LNCAP (cell line): ENCODE results near the gene KCNA2.

Source experiments
- TF ChIP-seq, protein P1 (sequence below): fragments of 450-650 bp; IDR thresholded peaks from 2 replicates; pipeline ENCODE4 v1.5.1; 2017; ENCODE audit warnings: mild to moderate bottlenecking

KCNA2 gene

DNA sequence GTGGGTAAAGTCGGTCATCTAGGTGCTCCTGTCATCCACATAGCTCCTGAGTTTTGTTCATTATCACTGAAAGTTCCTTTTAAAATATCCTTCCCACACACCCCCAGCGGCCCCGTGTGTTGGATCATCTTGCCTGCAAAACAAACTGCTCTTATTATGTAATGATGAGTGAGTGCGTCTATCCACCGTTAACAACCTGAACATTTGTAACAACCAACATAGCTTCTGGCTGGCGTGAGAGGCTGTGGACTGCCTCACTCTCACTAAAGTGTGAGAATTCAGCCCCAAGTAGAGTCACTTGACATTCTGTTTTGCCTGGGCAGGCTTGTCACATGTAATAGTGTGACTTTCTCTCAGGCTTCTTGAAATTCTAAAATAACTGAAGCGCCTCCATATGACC, 14.5 kb upstream of the KCNA2 start:
- TF ChIP-seq, protein P1, sequence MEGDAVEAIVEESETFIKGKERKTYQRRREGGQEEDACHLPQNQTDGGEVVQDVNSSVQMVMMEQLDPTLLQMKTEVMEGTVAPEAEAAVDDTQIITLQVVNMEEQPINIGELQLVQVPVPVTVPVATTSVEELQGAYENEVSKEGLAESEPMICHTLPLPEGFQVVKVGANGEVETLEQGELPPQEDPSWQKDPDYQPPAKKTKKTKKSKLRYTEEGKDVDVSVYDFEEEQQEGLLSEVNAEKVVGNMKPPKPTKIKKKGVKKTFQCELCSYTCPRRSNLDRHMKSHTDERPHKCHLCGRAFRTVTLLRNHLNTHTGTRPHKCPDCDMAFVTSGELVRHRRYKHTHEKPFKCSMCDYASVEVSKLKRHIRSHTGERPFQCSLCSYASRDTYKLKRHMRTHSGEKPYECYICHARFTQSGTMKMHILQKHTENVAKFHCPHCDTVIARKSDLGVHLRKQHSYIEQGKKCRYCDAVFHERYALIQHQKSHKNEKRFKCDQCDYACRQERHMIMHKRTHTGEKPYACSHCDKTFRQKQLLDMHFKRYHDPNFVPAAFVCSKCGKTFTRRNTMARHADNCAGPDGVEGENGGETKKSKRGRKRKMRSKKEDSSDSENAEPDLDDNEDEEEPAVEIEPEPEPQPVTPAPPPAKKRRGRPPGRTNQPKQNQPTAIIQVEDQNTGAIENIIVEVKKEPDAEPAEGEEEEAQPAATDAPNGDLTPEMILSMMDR: no peak

GRCh38 chr1:110620250-110620615, 14.1 kb upstream of the KCNA2 start:
- TF ChIP-seq, protein P1: no peak

- TF ChIP-seq, protein P1: peak; percentile 99
Measured at GRCh38 chr1:110619412-110620249, 13.5 kb upstream of the KCNA2 start.

DNA sequence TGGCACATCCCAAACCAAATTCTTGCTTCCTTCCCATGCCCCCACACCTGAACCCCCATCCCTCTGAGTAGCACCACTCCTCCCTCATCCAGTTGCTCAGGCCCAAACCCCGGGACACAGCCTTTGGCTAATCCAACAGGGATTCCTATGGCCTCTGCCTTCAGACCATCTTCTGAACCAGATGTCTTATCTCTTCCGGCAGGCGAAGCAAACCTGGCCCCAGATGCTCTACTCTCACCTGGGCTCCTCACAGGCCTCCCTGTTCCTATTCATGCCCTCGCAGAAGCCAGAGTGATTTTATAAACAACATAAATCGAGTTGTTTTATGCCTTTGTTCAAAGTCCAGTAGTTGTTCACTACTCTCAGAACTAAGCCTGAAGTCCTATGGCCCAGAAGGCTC, 12.5 kb upstream of the KCNA2 start:
- TF ChIP-seq, protein P1: no peak

DNA sequence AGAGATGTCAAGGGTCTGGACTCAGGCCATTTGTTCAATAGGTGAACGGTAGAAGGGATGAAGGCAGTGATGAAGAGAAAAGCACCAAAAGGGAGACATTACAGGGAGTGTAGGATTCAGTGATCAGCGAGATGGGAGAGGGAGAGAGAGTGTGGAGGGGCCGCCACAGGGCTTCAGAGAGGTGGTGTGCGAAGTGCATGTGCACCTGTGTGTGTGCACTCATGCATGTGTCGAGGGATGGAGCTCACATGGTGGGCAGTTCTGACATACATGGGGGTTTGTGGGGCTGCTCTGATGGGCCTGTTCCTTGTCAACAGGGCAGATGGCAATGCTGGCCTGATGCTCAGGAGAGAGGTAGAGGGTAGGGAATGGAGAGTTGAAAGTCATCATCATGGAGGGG, 11.4 kb upstream of the KCNA2 start:
- TF ChIP-seq, protein P1: no peak

- TF ChIP-seq, protein P1: no peak
Measured at GRCh38 chr1:110617116-110617515, 11.0 kb upstream of the KCNA2 start.

DNA sequence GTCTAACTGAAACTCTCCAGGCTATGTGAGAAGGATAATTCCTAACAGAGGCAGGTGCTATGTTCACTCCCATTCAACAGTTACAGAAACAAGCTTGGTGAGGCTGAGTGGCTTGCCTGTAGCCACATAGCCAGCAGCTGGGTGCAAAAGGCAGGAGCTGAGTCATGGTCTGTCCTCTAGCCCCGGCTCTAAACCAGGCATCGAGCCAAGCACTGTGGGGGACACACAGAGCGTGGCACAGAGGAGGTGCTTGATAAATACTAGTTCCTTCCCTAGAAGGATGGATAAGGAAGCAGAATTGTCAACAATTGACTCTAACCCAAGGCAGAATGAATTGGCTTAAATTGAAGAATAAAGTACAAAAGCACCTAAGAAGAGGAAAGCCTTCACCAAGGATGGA, 10.4 kb upstream of the KCNA2 start:
- TF ChIP-seq, protein P1: no peak
